ENCODE measurements around the gene SKA2. TPM values are rescaled to one million over a fixed set of nuclear protein-coding genes. Genes with fewer than 3 reads are reported as not detected.

The SKA2 gene
- total RNA-seq, 4 donors from 2014 or later: 41.2 to 65.3 (median 46.8) TPM

DNA sequence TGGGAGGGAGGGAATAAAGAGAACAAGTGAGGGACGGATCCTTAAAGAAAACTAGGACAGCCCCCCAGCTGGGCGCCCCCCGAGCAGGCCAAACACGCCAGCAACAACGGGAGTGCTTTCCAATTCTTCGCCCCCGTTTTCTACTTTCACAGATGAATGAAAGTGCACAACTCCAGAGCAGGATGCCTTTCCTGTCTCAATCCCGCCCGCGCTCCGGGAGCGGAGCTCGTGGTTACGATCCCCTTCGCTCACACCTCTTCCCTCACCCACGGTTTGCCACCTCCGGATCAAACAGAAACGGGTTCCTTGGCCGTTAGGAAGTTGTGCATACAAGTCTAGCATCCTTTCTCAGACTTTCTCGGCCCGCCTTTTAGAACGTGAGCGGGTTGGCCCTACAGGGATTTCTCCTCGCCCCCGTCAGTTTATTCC is 680 bp downstream of the SKA2 start:
- Histone ChIP-seq H3K27me3 (no peaks in the 10 kb centered on the region), H3K9me3 (no peaks in the 10 kb centered on the region), H3K4me1 (peaks cover 19 to 22% of the 10 kb centered on the region in 2 donors), H3K27ac (peak overlapping the region; percentile 2 to 81 (median 80)), H3K36me3 (no peaks in the 10 kb centered on the region), H3K4me3 (replicated peaks in 1 of 3) (peak overlapping the region; percentile 24 to 52 (median 43))
- DNase-seq: peak; percentile 45 to 50
- intact Hi-C loops (cut with DNase I): loop anchor here (10.0 kb wide), 1 partner anchor 50 kb away; the partner anchor contains the start of gene TRIM37
- TF ChIP-seq, protein P1, sequence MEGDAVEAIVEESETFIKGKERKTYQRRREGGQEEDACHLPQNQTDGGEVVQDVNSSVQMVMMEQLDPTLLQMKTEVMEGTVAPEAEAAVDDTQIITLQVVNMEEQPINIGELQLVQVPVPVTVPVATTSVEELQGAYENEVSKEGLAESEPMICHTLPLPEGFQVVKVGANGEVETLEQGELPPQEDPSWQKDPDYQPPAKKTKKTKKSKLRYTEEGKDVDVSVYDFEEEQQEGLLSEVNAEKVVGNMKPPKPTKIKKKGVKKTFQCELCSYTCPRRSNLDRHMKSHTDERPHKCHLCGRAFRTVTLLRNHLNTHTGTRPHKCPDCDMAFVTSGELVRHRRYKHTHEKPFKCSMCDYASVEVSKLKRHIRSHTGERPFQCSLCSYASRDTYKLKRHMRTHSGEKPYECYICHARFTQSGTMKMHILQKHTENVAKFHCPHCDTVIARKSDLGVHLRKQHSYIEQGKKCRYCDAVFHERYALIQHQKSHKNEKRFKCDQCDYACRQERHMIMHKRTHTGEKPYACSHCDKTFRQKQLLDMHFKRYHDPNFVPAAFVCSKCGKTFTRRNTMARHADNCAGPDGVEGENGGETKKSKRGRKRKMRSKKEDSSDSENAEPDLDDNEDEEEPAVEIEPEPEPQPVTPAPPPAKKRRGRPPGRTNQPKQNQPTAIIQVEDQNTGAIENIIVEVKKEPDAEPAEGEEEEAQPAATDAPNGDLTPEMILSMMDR (IDR thresholded peaks at IDR 0.05): no peak
- no peak for TF ChIP-seq POLR2A (IDR thresholded peaks at IDR 0.05)
- 0 to 1% methylated on average over 25 of the region's 25 CpGs for WGBS, 2 donors

DNA sequence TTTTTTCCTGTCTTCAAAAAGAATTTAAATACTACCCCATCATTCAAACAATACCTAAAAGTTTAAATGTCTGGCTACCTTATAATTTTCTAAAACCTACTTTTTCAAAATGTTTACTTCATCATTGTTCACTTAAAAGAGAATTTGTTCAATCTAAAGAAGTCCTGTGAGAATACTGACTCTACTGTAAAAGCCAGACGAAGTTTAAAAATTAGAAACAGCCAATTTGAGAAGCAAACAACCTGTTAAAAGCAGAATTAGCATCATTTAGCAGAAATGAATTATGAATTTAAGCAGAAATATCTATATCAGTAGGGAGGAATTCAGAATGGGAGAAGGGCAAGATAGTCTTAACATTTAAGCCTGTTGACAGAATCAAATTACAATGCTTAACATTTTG is 2.1 kb downstream of the SKA2 start:
- H3K4me3 ChIP-seq (replicated peaks in 1 of 3): no peak overlapping the region
- intact Hi-C loops (cut with DNase I): loop anchor here (10.0 kb wide), 1 partner anchor 48 kb away; the partner anchor contains the start of gene TRIM37
- no peaks in the 10 kb centered on the region for H3K9me3 ChIP-seq
- H3K4me1 ChIP-seq: peaks cover 19 to 22% of the 10 kb centered on the region in 2 donors
- DNase-seq: no peak
- TF ChIP-seq, protein P1 (IDR thresholded peaks at IDR 0.05): no peak
- TF ChIP-seq POLR2A (IDR thresholded peaks at IDR 0.05): no peak
- no peak overlapping the region for H3K27ac ChIP-seq
- H3K36me3 ChIP-seq: no peaks in the 10 kb centered on the region
- WGBS, 2 donors: 50 to 78% methylated on average over 1 of the region's 1 CpG
- no peaks in the 10 kb centered on the region for H3K27me3 ChIP-seq

DNA sequence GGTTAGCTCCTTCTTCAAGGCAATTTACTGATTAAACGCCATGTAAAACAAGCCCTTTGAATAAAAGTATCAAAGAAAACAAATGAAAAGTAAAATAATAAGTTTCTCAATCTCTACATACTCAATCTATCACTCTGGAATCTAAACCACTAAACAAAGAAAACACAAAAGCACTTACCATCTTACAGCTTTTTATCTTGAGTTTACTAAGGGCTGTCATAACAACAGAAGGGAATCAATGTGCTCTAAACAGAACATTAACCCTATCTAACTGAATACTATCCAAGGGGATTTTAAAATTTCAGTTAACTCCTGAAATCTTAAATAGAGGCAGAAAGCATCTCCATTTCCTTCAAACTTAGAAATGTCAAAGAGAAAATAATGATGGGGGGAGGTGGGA is 3.4 kb downstream of the SKA2 start:
- H3K27ac ChIP-seq: no peak overlapping the region
- no peaks in the 10 kb centered on the region for H3K9me3 ChIP-seq
- 19 to 30% methylated on average over 1 of the region's 1 CpG for WGBS, 2 donors
- intact Hi-C loops (cut with DNase I): loop anchor here (10.0 kb wide), 1 partner anchor 47 kb away; the partner anchor contains the start of gene TRIM37
- no peak for TF ChIP-seq POLR2A (IDR thresholded peaks at IDR 0.05)
- TF ChIP-seq, protein P1 (IDR thresholded peaks at IDR 0.05): no peak
- no peak for DNase-seq
- no peaks in the 10 kb centered on the region for H3K36me3 ChIP-seq
- H3K4me3 ChIP-seq (replicated peaks in 1 of 3): no peak overlapping the region
- no peaks in the 10 kb centered on the region for H3K27me3 ChIP-seq
- peaks cover 19 to 22% of the 10 kb centered on the region in 2 donors for H3K4me1 ChIP-seq

DNA sequence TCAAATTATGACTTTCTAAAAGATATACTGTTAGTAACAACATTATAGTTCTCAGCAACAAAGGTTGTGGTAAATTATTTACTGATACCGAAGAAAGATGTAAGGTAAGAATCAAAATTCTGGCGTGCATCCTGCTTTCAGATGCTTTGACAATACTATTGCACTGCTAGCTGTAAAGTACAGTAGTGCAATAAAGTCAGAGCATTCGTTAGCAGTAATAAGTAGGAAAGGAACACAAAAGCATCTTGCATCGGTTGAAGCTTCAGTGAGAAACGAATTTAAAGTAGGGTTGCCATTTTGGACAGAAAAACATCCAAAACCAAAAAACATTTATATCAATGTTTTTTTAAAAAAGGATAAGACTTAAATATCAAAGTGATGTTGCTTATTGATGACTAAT is 4.0 kb downstream of the SKA2 start:
- no peak overlapping the region for H3K27ac ChIP-seq
- DNase-seq: no peak
- intact Hi-C loops (cut with DNase I): loop anchor here (10.0 kb wide), 1 partner anchor 46 kb away; the partner anchor contains the start of gene TRIM37
- TF ChIP-seq, protein P1 (IDR thresholded peaks at IDR 0.05): no peak
- TF ChIP-seq POLR2A (IDR thresholded peaks at IDR 0.05): no peak
- no peaks in the 10 kb centered on the region for H3K27me3 ChIP-seq
- no peak overlapping the region for H3K4me3 ChIP-seq (replicated peaks in 1 of 3)
- H3K36me3 ChIP-seq: no peaks in the 10 kb centered on the region
- 66 to 74% methylated on average over 5 of the region's 5 CpGs for WGBS, 2 donors
- peaks cover 19 to 21% of the 10 kb centered on the region in 2 donors for H3K4me1 ChIP-seq
- no peaks in the 10 kb centered on the region for H3K9me3 ChIP-seq

DNA sequence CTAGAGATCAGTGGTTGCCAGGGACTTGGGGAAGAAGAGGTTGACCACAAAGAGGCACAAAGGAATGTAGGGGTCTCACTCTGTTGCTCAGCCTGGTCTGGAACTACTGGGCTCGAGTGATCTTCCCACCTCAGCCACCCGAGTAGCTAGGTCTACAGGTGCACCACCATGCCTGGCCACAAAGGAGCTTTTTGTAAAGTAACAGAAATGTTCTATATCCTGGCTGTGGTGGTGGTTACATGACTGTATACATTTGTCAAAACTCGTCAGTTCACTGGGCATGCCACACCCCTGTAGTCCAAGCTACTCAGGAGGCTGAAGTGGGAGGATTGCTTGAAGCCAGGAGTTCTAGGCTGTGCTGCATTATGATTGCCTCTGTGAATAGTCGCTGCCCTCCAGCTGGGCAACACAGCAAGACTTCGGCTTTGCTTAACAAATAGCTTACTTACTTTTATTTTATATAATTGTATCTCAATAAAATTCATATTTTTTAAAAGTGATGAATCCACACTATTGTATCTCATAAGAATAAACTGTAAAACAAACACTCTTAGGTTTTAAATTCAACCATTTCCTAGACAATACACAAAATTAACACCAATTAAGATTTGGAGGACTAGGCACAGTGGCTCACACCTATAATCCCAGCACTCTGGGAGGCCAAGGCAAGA is 5.0 kb downstream of the SKA2 start:
- WGBS, 2 donors: 87% methylated on average over 5 of the region's 5 CpGs
- no peaks in the 10 kb centered on the region for H3K9me3 ChIP-seq

More for the DNA sequence above, 5.0 kb downstream of the SKA2 start:
- TF ChIP-seq, protein P1 (IDR thresholded peaks at IDR 0.05): no peak
- Histone ChIP-seq H3K27ac (no peak overlapping the region), H3K27me3 (no peaks in the 10 kb centered on the region), H3K36me3 (no peaks in the 10 kb centered on the region), H3K4me1 (peaks cover 17 to 19% of the 10 kb centered on the region in 2 donors), H3K4me3 (replicated peaks in 1 of 3) (no peak overlapping the region)
- intact Hi-C loops (cut with DNase I): loop anchor here (10.0 kb wide), 1 partner anchor 45 kb away; the partner anchor contains the start of gene TRIM37
- no peak for DNase-seq
